GM23338 (cell line): ENCODE data around the gene ZBTB7A. TPM values are rescaled to one million over a fixed set of nuclear protein-coding genes. Genes with fewer than 3 reads are reported as not detected.

Experiments used
- ATAC-seq: fragments of 200-7000 bp; cut with Tn5 transposase; 3 replicates; pipeline ENCODE4 v1.9.1; 2020
- DNase-seq: peaks from one replicate; pipeline ENCODE4 v3.0.0-alpha.2; 2015; ENCODE audit warnings: low spot score
- H2AFZ ChIP-seq: fragments of 200-600 bp; sonication (generic); 2 replicates; pipeline ENCODE4 v1.8.0; 2016; ENCODE audit warnings: antibody characterized with exemption, mild to moderate bottlenecking, moderate library complexity
- H3F3A ChIP-seq: fragments of 200-600 bp; sonication (generic); replicated peaks from 2 replicates; pipeline ENCODE4 v1.8.0; 2017; ENCODE audit warnings: antibody characterized with exemption, mixed run types, low read depth
- H3K27ac ChIP-seq: fragments of 200-600 bp; sonication (generic); 2 replicates; pipeline ENCODE4 v1.6.1; 2016; ENCODE audit warnings: low read depth
- H3K27me3 ChIP-seq: fragments of 200-600 bp; sonication (generic); 2 replicates; pipeline ENCODE4 v1.8.0; 2016; ENCODE audit warnings: mild to moderate bottlenecking, mixed run types, moderate library complexity; ENCODE audit not compliant: insufficient read depth
- H3K36me3 ChIP-seq: fragments of 200-600 bp; sonication (generic); 2 replicates; pipeline ENCODE4 v1.8.0; 2016; ENCODE audit warnings: mild to moderate bottlenecking; ENCODE audit not compliant: insufficient read depth
- H3K4me1 ChIP-seq: fragments of 200-600 bp; sonication (generic); 2 replicates; pipeline ENCODE4 v1.8.0; 2016; ENCODE audit warnings: mild to moderate bottlenecking, moderate library complexity; ENCODE audit not compliant: insufficient read depth
- H3K4me2 ChIP-seq: fragments of 200-600 bp; sonication (generic); 2 replicates; pipeline ENCODE4 v1.7.1; 2017; ENCODE audit warnings: mixed run types
- H3K4me3 ChIP-seq: fragments of 200-600 bp; sonication (generic); 2 replicates; pipeline ENCODE4 v1.6.1; 2016; ENCODE audit warnings: mixed run types
- H3K79me2 ChIP-seq: fragments of 200-600 bp; sonication (generic); replicated peaks from 2 replicates; pipeline ENCODE4 v1.8.0; 2017; ENCODE audit warnings: mild to moderate bottlenecking; ENCODE audit not compliant: insufficient read depth
- H3K9me2 ChIP-seq: fragments of 200-600 bp; sonication (generic); 2 replicates; pipeline ENCODE4 v1.8.0; 2017; ENCODE audit not compliant: insufficient read depth
- H4K20me1 ChIP-seq: fragments of 200-600 bp; sonication (generic); replicated peaks from 2 replicates; pipeline ENCODE4 v1.8.0; 2017; ENCODE audit warnings: mild to moderate bottlenecking; ENCODE audit not compliant: insufficient read depth
- H3K27ac Mint-ChIP-seq: 2 replicates; pipeline ENCODE4 v1.8.0; 2020; ENCODE audit warnings: inconsistent platforms, mild to moderate bottlenecking, moderate library complexity, mixed read lengths
- H3K27me3 Mint-ChIP-seq: 3 replicates; pipeline ENCODE4 v1.8.0; 2022; ENCODE audit warnings: low read depth, mild to moderate bottlenecking, moderate library complexity, mixed read lengths, inconsistent platforms; ENCODE audit not compliant: insufficient read depth, poor library complexity
- H3K36me3 Mint-ChIP-seq: 3 replicates; pipeline ENCODE4 v1.8.0; 2021; ENCODE audit warnings: low read depth, mild to moderate bottlenecking, inconsistent platforms, moderate library complexity, mixed read lengths
- H3K4me1 Mint-ChIP-seq: 3 replicates; pipeline ENCODE4 v1.8.0; 2020; ENCODE audit warnings: mild to moderate bottlenecking, inconsistent platforms, mixed read lengths
- H3K4me3 Mint-ChIP-seq: 3 replicates; pipeline ENCODE4 v1.8.0; 2021; ENCODE audit warnings: moderate library complexity, mild to moderate bottlenecking, inconsistent platforms, mixed read lengths
- H3K9me3 Mint-ChIP-seq: 3 replicates; pipeline ENCODE4 v1.8.0; 2020; ENCODE audit warnings: moderate library complexity, mild to moderate bottlenecking, inconsistent platforms, mixed read lengths
- CREB1 ChIP-seq: fragments of 250-450 bp; sonication (Bioruptor Pico); IDR thresholded peaks from 2 replicates; pipeline ENCODE4 v1.5.0; 2020; ENCODE audit warnings: low read depth, mild to moderate bottlenecking, moderate library complexity
- CTCF ChIP-seq, 2 experiments: fragments of 200-600 bp in 1 of 2; sonication (generic) in 1 of 2; conservative IDR thresholded peaks; 2 replicates each; pipeline versions ENCODE4 v1.5.1 to v1.6.1; 2016 to 2017; ENCODE audit warnings: antibody characterized with exemption in 2 of 2, low read depth in 2 of 2, mild to moderate bottlenecking in 2 of 2, moderate library complexity in 1 of 2
- EZH2 ChIP-seq: fragments of 200-600 bp; sonication (generic); IDR thresholded peaks from one replicate; pipeline ENCODE4 v1.8.0; 2017; ENCODE audit warnings: antibody characterized with exemption, mild to moderate bottlenecking, low read depth; ENCODE audit not compliant: unreplicated experiment
- EZH2phosphoT487 ChIP-seq: fragments of 200-600 bp; sonication (generic); IDR thresholded peaks from one replicate; pipeline ENCODE4 v1.8.1; 2018; ENCODE audit warnings: antibody characterized with exemption; ENCODE audit not compliant: unreplicated experiment
- JUNB ChIP-seq: IDR thresholded peaks from one replicate; pipeline ENCODE4 v1.6.1; 2016; ENCODE audit warnings: antibody characterized with exemption; ENCODE audit not compliant: unreplicated experiment
- NANOG ChIP-seq: IDR thresholded peaks from 2 replicates; pipeline ENCODE4 v1.6.1; 2016; ENCODE audit warnings: antibody characterized with exemption, borderline replicate concordance
- POLR2AphosphoS5 ChIP-seq: IDR thresholded peaks from 2 replicates; pipeline ENCODE4 v1.6.1; 2016; ENCODE audit warnings: antibody characterized with exemption, low read depth
- STAT1 ChIP-seq: IDR thresholded peaks from one replicate; pipeline ENCODE4 v1.6.1; 2016; ENCODE audit warnings: antibody characterized with exemption; ENCODE audit not compliant: unreplicated experiment
- ZNF114 ChIP-seq: fragments of 250-450 bp; sonication (Bioruptor Pico); IDR thresholded peaks from 2 replicates; pipeline ENCODE4 v1.5.0; 2020; ENCODE audit warnings: mild to moderate bottlenecking, moderate library complexity
- ZNF331 ChIP-seq: fragments of 250-450 bp; sonication (Bioruptor Pico); IDR thresholded peaks from 2 replicates; pipeline ENCODE4 v1.5.0; 2020; ENCODE audit warnings: low read depth, mild to moderate bottlenecking, moderate library complexity
- polyA plus RNA-seq: library from polyadenylated mRNA; unstranded; fragments of >200 nt; fragmentation: Nextera tagmentation; extraction: Ambion mirVana; gene quantifications from 2 replicates; pipeline ENCODE4 v1.2.1, GENCODE V29; 2016
- total RNA-seq: library from RNA; depleted of rRNA; stranded (reverse); fragments of >200 nt; shearing (Covaris generic); gene quantifications from 2 replicates; pipeline ENCODE4 v1.2.3, GENCODE V29; 2014
- TF ChIP-seq, protein P1 (sequence below): IDR thresholded peaks from 2 replicates; pipeline ENCODE4 v1.6.1; 2016; ENCODE audit warnings: antibody characterized with exemption
- TF ChIP-seq, protein P2 (sequence below): IDR thresholded peaks from one replicate; pipeline ENCODE4 v1.6.1; 2018; ENCODE audit warnings: antibody characterized with exemption; ENCODE audit not compliant: unreplicated experiment
- TF ChIP-seq, protein P3 (sequence below): fragments of 250-450 bp; sonication (Bioruptor Pico); IDR thresholded peaks from 2 replicates; pipeline ENCODE4 v1.5.0; 2020; ENCODE audit warnings: mild to moderate bottlenecking, moderate library complexity

ZBTB7A gene
- total and polyA plus RNA-seq, 2 experiments from 2014 or later, result 9.5 to 35.0 TPM

- ATAC-seq, result no peak
- peaks cover 38% of the 10 kb centered on the region for H4K20me1 ChIP-seq
- no peak overlapping the region for H3K27ac Mint-ChIP-seq
Observed at GRCh38 chr19:4114181-4114580, 47.5 kb upstream of the ZBTB7A start.

More at GRCh38 chr19:4114181-4114580, 47.5 kb upstream of the ZBTB7A start:
- TF ChIP-seq POLR2AphosphoS5, result no peak
- no peak for TF ChIP-seq STAT1
- TF ChIP-seq EZH2, result no peak
- TF ChIP-seq CREB1, result no peak
- TF ChIP-seq CTCF (conservative IDR thresholded peaks at IDR 0.05; ENCODE audit: low read depth in 2 of 2), result no peak
- no peak for TF ChIP-seq JUNB
- no peak for TF ChIP-seq ZNF331 (CRISPR knock-in tag)
- no peak for TF ChIP-seq EZH2phosphoT487
- no peak for TF ChIP-seq ZNF114
- TF ChIP-seq, protein P1, sequence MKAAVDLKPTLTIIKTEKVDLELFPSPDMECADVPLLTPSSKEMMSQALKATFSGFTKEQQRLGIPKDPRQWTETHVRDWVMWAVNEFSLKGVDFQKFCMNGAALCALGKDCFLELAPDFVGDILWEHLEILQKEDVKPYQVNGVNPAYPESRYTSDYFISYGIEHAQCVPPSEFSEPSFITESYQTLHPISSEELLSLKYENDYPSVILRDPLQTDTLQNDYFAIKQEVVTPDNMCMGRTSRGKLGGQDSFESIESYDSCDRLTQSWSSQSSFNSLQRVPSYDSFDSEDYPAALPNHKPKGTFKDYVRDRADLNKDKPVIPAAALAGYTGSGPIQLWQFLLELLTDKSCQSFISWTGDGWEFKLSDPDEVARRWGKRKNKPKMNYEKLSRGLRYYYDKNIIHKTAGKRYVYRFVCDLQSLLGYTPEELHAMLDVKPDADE, result no peak
- TF ChIP-seq, protein P2, sequence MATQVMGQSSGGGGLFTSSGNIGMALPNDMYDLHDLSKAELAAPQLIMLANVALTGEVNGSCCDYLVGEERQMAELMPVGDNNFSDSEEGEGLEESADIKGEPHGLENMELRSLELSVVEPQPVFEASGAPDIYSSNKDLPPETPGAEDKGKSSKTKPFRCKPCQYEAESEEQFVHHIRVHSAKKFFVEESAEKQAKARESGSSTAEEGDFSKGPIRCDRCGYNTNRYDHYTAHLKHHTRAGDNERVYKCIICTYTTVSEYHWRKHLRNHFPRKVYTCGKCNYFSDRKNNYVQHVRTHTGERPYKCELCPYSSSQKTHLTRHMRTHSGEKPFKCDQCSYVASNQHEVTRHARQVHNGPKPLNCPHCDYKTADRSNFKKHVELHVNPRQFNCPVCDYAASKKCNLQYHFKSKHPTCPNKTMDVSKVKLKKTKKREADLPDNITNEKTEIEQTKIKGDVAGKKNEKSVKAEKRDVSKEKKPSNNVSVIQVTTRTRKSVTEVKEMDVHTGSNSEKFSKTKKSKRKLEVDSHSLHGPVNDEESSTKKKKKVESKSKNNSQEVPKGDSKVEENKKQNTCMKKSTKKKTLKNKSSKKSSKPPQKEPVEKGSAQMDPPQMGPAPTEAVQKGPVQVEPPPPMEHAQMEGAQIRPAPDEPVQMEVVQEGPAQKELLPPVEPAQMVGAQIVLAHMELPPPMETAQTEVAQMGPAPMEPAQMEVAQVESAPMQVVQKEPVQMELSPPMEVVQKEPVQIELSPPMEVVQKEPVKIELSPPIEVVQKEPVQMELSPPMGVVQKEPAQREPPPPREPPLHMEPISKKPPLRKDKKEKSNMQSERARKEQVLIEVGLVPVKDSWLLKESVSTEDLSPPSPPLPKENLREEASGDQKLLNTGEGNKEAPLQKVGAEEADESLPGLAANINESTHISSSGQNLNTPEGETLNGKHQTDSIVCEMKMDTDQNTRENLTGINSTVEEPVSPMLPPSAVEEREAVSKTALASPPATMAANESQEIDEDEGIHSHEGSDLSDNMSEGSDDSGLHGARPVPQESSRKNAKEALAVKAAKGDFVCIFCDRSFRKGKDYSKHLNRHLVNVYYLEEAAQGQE, result no peak
- TF ChIP-seq NANOG, result no peak
- TF ChIP-seq, protein P3, sequence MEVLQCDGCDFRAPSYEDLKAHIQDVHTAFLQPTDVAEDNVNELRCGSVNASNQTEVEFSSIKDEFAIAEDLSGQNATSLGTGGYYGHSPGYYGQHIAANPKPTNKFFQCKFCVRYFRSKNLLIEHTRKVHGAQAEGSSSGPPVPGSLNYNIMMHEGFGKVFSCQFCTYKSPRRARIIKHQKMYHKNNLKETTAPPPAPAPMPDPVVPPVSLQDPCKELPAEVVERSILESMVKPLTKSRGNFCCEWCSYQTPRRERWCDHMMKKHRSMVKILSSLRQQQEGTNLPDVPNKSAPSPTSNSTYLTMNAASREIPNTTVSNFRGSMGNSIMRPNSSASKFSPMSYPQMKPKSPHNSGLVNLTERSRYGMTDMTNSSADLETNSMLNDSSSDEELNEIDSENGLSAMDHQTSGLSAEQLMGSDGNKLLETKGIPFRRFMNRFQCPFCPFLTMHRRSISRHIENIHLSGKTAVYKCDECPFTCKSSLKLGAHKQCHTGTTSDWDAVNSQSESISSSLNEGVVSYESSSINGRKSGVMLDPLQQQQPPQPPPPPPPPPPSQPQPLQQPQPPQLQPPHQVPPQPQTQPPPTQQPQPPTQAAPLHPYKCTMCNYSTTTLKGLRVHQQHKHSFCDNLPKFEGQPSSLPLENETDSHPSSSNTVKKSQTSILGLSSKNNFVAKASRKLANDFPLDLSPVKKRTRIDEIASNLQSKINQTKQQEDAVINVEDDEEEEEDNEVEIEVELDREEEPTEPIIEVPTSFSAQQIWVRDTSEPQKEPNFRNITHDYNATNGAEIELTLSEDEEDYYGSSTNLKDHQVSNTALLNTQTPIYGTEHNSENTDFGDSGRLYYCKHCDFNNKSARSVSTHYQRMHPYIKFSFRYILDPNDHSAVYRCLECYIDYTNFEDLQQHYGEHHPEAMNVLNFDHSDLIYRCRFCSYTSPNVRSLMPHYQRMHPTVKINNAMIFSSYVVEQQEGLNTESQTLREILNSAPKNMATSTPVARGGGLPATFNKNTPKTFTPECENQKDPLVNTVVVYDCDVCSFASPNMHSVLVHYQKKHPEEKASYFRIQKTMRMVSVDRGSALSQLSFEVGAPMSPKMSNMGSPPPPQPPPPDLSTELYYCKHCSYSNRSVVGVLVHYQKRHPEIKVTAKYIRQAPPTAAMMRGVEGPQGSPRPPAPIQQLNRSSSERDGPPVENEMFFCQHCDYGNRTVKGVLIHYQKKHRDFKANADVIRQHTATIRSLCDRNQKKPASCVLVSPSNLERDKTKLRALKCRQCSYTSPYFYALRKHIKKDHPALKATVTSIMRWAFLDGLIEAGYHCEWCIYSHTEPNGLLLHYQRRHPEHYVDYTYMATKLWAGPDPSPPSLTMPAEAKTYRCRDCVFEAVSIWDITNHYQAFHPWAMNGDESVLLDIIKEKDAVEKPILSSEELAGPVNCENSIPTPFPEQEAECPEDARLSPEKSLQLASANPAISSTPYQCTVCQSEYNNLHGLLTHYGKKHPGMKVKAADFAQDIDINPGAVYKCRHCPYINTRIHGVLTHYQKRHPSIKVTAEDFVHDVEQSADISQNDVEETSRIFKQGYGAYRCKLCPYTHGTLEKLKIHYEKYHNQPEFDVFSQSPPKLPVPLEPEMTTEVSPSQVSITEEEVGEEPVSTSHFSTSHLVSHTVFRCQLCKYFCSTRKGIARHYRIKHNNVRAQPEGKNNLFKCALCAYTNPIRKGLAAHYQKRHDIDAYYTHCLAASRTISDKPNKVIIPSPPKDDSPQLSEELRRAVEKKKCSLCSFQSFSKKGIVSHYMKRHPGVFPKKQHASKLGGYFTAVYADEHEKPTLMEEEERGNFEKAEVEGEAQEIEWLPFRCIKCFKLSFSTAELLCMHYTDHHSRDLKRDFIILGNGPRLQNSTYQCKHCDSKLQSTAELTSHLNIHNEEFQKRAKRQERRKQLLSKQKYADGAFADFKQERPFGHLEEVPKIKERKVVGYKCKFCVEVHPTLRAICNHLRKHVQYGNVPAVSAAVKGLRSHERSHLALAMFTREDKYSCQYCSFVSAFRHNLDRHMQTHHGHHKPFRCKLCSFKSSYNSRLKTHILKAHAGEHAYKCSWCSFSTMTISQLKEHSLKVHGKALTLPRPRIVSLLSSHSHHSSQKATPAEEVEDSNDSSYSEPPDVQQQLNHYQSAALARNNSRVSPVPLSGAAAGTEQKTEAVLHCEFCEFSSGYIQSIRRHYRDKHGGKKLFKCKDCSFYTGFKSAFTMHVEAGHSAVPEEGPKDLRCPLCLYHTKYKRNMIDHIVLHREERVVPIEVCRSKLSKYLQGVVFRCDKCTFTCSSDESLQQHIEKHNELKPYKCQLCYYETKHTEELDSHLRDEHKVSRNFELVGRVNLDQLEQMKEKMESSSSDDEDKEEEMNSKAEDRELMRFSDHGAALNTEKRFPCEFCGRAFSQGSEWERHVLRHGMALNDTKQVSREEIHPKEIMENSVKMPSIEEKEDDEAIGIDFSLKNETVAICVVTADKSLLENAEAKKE (CRISPR knock-in tag), result no peak
- Histone ChIP-seq H3K4me2 (no peak overlapping the region), H2AFZ (no peak overlapping the region), H3F3A (no peaks in the 10 kb centered on the region), H3K79me2 (peaks cover 10% of the 10 kb centered on the region), H3K27me3 (no peaks in the 10 kb centered on the region), H3K4me1 (no peaks in the 10 kb centered on the region), H3K4me3 (no peak overlapping the region), H3K9me2 (no peaks in the 10 kb centered on the region), H3K27ac (no peak overlapping the region), H3K36me3 (peaks cover 19% of the 10 kb centered on the region; the same call in 1 of the 2 replicates)
- DNase-seq, result no peak
- no peak overlapping the region for H3K4me3 Mint-ChIP-seq
- peaks cover 17% of the 10 kb centered on the region for H3K27me3 Mint-ChIP-seq
- H3K9me3 Mint-ChIP-seq, result no peaks in the 10 kb centered on the region; the same call in 2 of the 3 replicates
- peaks cover 67% of the 10 kb centered on the region for H3K36me3 Mint-ChIP-seq
- no peaks in the 10 kb centered on the region for H3K4me1 Mint-ChIP-seq
